HL-60/S4 treated with phorbol 12-myristate 13-acetate at 8.2 ng/mL for 4 days and 3 days (cell line): ENCODE data around the gene DNM1.

ENCODE experiments used
- in situ Hi-C: fragments of 300-500 bp; cut with MboI; formaldehyde crosslinking; loops from 2 replicates; pipeline ENCODE4 v1.15.0; 2022; ENCODE audit warnings: low sequenced_read_pairs

Gene DNM1

GRCh38 chr9:128304136-128304970, 101.2 kb downstream of the DNM1 start:
- in situ Hi-C loops: no loop called here
